SK-N-SH treated with all-trans-retinoic acid at 6 μM for 48 hours (cell line): ENCODE results near the gene SP140L.

ENCODE experiments used
- ATAC-seq: fragments of 200-7000 bp; cut with Tn5 transposase; 3 replicates; pipeline ENCODE4 v1.9.1; 2020; ENCODE audit warnings: mild to moderate bottlenecking, moderate library complexity
- ARNTL ChIP-seq: fragments of 450-650 bp; formaldehyde crosslinking; IDR thresholded peaks from 2 replicates; pipeline ENCODE4 v1.5.0; 2020; ENCODE audit warnings: low read depth, mild to moderate bottlenecking, moderate library complexity, borderline replicate concordance
- BACH2 ChIP-seq: fragments of 250-450 bp; sonication (Bioruptor Pico); IDR thresholded peaks from 2 replicates; pipeline ENCODE4 v1.9.0; 2021; ENCODE audit warnings: mild to moderate bottlenecking, borderline replicate concordance
- CSDC2 ChIP-seq: fragments of 250-450 bp; sonication (Bioruptor Pico); IDR thresholded peaks from 2 replicates; pipeline ENCODE4 v1.5.0; 2020; ENCODE audit warnings: mild to moderate bottlenecking, moderate library complexity
- ESRRG ChIP-seq: fragments of 250-450 bp; sonication (Bioruptor Pico); IDR thresholded peaks from 2 replicates; pipeline ENCODE4 v1.6.1; 2021; ENCODE audit warnings: mild to moderate bottlenecking
- OSR1 ChIP-seq: fragments of 250-450 bp; sonication (Bioruptor Pico); IDR thresholded peaks from 2 replicates; pipeline ENCODE4 v1.8.0; 2022; ENCODE audit warnings: moderate library complexity, mild to moderate bottlenecking, inconsistent platforms
- PPARA ChIP-seq: fragments of 250-450 bp; sonication (Bioruptor Pico); IDR thresholded peaks from 2 replicates; pipeline ENCODE4 v1.5.0; 2020; ENCODE audit warnings: mild to moderate bottlenecking, borderline replicate concordance
- RARB ChIP-seq: fragments of 250-450 bp; sonication (Bioruptor Pico); IDR thresholded peaks from 2 replicates; pipeline ENCODE4 v1.8.0; 2021; ENCODE audit warnings: mild to moderate bottlenecking, moderate library complexity
- SNAI2 ChIP-seq: fragments of 250-450 bp; sonication (Bioruptor Pico); IDR thresholded peaks from 2 replicates; pipeline ENCODE4 v1.5.0; 2020; ENCODE audit warnings: mild to moderate bottlenecking, moderate library complexity
- TCF4 ChIP-seq: fragments of 250-450 bp; sonication (Bioruptor Pico); IDR thresholded peaks from 2 replicates; pipeline ENCODE4 v1.8.0; 2021; ENCODE audit warnings: mild to moderate bottlenecking, moderate library complexity, borderline replicate concordance
- TOX ChIP-seq: fragments of 250-450 bp; sonication (Bioruptor Pico); IDR thresholded peaks from 2 replicates; pipeline ENCODE4 v1.8.0; 2021; ENCODE audit warnings: mild to moderate bottlenecking, moderate library complexity, borderline replicate concordance
- ZFP3 ChIP-seq: fragments of 250-450 bp; sonication (Bioruptor Pico); IDR thresholded peaks from 2 replicates; pipeline ENCODE4 v1.5.0; 2020; ENCODE audit warnings: mild to moderate bottlenecking, moderate library complexity
- ZFP30 ChIP-seq: fragments of 450-650 bp; formaldehyde crosslinking; IDR thresholded peaks from 2 replicates; pipeline ENCODE4 v1.5.0; 2022; ENCODE audit warnings: mild to moderate bottlenecking, moderate library complexity
- ZNF565 ChIP-seq: fragments of 450-650 bp; formaldehyde crosslinking; conservative IDR thresholded peaks from 2 replicates; pipeline ENCODE4 v1.5.0; 2020; ENCODE audit warnings: low read depth, mild to moderate bottlenecking, moderate library complexity
- ZNF70 ChIP-seq: fragments of 450-650 bp; formaldehyde crosslinking; IDR thresholded peaks from 2 replicates; pipeline ENCODE4 v1.5.0; 2020; ENCODE audit warnings: mild to moderate bottlenecking, moderate library complexity
- ZNF8 ChIP-seq: fragments of 450-650 bp; formaldehyde crosslinking; IDR thresholded peaks from 2 replicates; pipeline ENCODE4 v1.5.0; 2020; ENCODE audit warnings: mild to moderate bottlenecking, moderate library complexity
- TF ChIP-seq, protein P1 (sequence below): fragments of 250-450 bp; sonication (Bioruptor Pico); IDR thresholded peaks from 2 replicates; pipeline ENCODE4 v1.8.0; 2020; ENCODE audit warnings: mild to moderate bottlenecking, moderate library complexity, borderline replicate concordance
- TF ChIP-seq, protein P2 (sequence below): fragments of 250-450 bp; sonication (Bioruptor Pico); IDR thresholded peaks from 2 replicates; pipeline ENCODE4 v1.5.1; 2021; ENCODE audit warnings: mild to moderate bottlenecking, moderate library complexity
- TF ChIP-seq, protein P3 (sequence below): fragments of 250-450 bp; sonication (Bioruptor Pico); IDR thresholded peaks from 2 replicates; pipeline ENCODE4 v1.8.0; 2021; ENCODE audit warnings: low read depth, mild to moderate bottlenecking, moderate library complexity, borderline replicate concordance
- TF ChIP-seq, protein P4 (sequence below): fragments of 250-450 bp; sonication (Bioruptor Pico); IDR thresholded peaks from 2 replicates; pipeline ENCODE4 v1.5.1; 2020; ENCODE audit warnings: low read depth, mild to moderate bottlenecking, moderate library complexity

Gene SP140L

DNA sequence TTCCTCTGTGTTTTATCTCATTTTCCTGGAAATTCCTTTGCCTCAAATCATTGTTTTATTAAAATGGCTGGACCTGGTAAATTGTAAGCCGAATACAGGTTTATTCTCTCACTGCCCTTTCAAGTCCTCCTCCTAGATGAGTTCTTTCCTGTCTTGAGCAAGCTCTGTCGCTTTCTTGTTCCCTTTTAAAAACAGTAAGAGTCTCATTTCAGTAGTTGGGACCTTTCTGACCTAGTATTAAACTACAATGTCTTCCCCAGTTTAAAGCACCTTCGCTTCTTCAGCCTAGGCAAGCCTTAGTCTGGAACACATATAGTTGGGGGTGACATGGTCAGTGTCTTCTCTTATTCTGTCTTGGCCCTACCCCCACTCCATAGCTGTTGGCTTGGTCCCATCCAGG is 40.9 kb upstream of the SP140L start (continued):
- TF ChIP-seq, protein P1, sequence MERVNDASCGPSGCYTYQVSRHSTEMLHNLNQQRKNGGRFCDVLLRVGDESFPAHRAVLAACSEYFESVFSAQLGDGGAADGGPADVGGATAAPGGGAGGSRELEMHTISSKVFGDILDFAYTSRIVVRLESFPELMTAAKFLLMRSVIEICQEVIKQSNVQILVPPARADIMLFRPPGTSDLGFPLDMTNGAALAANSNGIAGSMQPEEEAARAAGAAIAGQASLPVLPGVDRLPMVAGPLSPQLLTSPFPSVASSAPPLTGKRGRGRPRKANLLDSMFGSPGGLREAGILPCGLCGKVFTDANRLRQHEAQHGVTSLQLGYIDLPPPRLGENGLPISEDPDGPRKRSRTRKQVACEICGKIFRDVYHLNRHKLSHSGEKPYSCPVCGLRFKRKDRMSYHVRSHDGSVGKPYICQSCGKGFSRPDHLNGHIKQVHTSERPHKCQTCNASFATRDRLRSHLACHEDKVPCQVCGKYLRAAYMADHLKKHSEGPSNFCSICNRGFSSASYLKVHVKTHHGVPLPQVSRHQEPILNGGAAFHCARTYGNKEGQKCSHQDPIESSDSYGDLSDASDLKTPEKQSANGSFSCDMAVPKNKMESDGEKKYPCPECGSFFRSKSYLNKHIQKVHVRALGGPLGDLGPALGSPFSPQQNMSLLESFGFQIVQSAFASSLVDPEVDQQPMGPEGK (CRISPR knock-in tag), result no peak
- TF ChIP-seq ZNF70 (CRISPR knock-in tag), result no peak
- no peak for TF ChIP-seq ZNF8 (CRISPR knock-in tag)
- TF ChIP-seq BACH2 (CRISPR knock-in tag), result no peak
- TF ChIP-seq, protein P2, sequence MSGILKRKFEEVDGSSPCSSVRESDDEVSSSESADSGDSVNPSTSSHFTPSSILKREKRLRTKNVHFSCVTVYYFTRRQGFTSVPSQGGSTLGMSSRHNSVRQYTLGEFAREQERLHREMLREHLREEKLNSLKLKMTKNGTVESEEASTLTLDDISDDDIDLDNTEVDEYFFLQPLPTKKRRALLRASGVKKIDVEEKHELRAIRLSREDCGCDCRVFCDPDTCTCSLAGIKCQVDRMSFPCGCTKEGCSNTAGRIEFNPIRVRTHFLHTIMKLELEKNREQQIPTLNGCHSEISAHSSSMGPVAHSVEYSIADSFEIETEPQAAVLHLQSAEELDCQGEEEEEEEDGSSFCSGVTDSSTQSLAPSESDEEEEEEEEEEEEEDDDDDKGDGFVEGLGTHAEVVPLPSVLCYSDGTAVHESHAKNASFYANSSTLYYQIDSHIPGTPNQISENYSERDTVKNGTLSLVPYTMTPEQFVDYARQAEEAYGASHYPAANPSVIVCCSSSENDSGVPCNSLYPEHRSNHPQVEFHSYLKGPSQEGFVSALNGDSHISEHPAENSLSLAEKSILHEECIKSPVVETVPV (CRISPR knock-in tag), result no peak
- no peak for TF ChIP-seq OSR1 (CRISPR knock-in tag)

DNA sequence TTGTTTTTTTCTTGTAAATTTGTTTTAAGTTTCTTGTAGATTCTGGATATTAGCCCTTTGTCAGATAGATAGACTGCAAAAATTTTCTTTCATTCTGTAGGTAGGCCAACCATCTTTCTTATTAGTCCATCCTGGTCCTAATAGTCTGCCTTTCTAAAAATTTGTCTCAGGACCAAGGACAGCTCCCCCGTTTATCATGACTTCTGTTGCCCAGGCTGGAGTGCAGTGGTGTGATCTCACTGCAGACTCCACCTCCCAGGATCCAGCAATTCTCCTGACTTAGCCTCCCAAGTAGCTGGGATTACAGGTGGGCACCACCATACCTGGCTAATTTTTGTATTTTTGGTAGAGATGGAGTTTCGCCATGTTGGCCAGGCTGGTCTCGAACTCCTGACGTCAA is 37.7 kb upstream of the SP140L start:
- peak; percentile 63; the same call in 2 of the 3 replicates for ATAC-seq

DNA sequence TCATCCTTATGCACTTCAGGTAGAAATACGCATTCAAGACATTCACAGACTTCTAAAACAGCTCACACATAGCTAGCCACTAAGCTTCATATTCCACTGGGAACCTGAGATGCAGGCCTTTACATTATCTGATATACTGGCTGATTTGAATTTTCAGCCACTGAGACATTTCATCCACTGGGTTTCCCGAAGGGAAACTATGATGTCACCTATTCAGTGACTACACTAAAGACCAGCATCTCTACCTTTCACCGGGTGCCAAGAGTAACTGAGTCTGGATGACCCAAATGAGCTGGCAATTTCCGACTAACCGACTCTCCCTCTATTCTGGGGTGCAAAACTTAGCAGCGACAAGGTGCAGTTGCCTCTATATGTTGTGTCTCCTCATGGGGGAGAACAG is 31.8 kb upstream of the SP140L start:
- TF ChIP-seq ESRRG (no peak), SNAI2 (CRISPR knock-in tag) (no peak), ARNTL (no peak), ZNF565 (CRISPR knock-in tag) (no peak), RARB (CRISPR knock-in tag) (no peak), PPARA (CRISPR knock-in tag) (no peak), TCF4 (no peak), ZNF8 (CRISPR knock-in tag) (no peak), ZFP3 (CRISPR knock-in tag) (no peak), BACH2 (CRISPR knock-in tag) (no peak), ZFP30 (CRISPR knock-in tag) (no peak)
- TF ChIP-seq, protein P1 (CRISPR knock-in tag), result no peak
- TF ChIP-seq, protein P3, sequence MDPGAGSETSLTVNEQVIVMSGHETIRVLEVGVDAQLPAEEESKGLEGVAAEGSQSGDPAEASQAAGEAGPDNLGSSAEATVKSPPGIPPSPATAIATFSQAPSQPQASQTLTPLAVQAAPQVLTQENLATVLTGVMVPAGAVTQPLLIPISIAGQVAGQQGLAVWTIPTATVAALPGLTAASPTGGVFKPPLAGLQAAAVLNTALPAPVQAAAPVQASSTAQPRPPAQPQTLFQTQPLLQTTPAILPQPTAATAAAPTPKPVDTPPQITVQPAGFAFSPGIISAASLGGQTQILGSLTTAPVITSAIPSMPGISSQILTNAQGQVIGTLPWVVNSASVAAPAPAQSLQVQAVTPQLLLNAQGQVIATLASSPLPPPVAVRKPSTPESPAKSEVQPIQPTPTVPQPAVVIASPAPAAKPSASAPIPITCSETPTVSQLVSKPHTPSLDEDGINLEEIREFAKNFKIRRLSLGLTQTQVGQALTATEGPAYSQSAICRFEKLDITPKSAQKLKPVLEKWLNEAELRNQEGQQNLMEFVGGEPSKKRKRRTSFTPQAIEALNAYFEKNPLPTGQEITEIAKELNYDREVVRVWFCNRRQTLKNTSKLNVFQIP, result no peak
- TF ChIP-seq, protein P4, sequence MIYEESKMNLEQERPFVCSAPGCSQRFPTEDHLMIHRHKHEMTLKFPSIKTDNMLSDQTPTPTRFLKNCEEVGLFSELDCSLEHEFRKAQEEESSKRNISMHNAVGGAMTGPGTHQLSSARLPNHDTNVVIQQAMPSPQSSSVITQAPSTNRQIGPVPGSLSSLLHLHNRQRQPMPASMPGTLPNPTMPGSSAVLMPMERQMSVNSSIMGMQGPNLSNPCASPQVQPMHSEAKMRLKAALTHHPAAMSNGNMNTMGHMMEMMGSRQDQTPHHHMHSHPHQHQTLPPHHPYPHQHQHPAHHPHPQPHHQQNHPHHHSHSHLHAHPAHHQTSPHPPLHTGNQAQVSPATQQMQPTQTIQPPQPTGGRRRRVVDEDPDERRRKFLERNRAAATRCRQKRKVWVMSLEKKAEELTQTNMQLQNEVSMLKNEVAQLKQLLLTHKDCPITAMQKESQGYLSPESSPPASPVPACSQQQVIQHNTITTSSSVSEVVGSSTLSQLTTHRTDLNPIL, result no peak
- ATAC-seq, result no peak

DNA sequence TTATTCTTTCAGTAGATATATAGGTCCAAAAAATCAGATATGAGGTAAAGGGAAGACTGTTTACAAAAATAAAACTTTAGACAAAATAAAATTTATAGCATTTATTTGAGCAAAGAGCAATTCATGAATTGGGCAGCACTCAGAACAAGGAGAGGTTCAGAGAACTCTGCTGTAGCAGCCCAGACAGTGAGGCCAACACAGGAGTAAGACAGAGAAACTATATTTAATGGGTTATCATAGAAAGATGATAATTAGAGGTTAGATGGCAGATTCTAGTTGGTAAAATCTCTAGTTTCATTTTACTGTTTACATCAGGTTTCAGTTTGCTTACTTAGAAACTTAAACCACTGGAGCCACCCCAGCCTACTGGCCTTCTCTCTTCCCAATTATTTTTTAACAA is 30.1 kb upstream of the SP140L start:
- no peak for ATAC-seq

More for the DNA sequence above, 30.1 kb upstream of the SP140L start:
- TF ChIP-seq BACH2 (CRISPR knock-in tag) (no peak), ZNF8 (CRISPR knock-in tag) (no peak), ZFP3 (CRISPR knock-in tag) (no peak), ZFP30 (CRISPR knock-in tag) (no peak), OSR1 (CRISPR knock-in tag) (no peak), TOX (CRISPR knock-in tag) (no peak), ZNF565 (CRISPR knock-in tag) (no peak), CSDC2 (CRISPR knock-in tag) (no peak)
- TF ChIP-seq, protein P4, result no peak
